Measurements from ENCODE around the gene ADD2. TPM values are rescaled to one million over a fixed set of nuclear protein-coding genes. Genes with fewer than 3 reads are reported as not detected.

The ADD2 gene
- total RNA-seq, 1 donor from 2014 or later: 3.4 TPM

Other genes with a start within 250 kb of the ADD2 start
- gene TGFA, start 214.4 kb downstream of the ADD2 start, total RNA-seq (ENCODE audit: insufficient read depth, low replicate concordance): 5.8 TPM
- not detected for gene FIGLA, start 22.4 kb upstream of the ADD2 start, total RNA-seq (ENCODE audit: insufficient read depth, low replicate concordance)
- gene CLEC4F, start 52.4 kb upstream of the ADD2 start, total RNA-seq (ENCODE audit: insufficient read depth, low replicate concordance): not detected
- gene CD207, start 67.6 kb upstream of the ADD2 start, total RNA-seq (ENCODE audit: insufficient read depth, low replicate concordance): 0.96 TPM
- 0.72 TPM for gene VAX2, start 132.4 kb upstream of the ADD2 start, total RNA-seq (ENCODE audit: insufficient read depth, low replicate concordance)
- gene ATP6V1B1, start 167.7 kb upstream of the ADD2 start, total RNA-seq (ENCODE audit: insufficient read depth, low replicate concordance): not detected
- gene ANKRD53, start 210.4 kb upstream of the ADD2 start, total RNA-seq (ENCODE audit: insufficient read depth, low replicate concordance): not detected
- 27.4 TPM for gene TEX261, start 226.7 kb upstream of the ADD2 start, total RNA-seq (ENCODE audit: insufficient read depth, low replicate concordance)